Measurements from ENCODE around the gene CDK5. TPM values are rescaled to one million over a fixed set of nuclear protein-coding genes. Genes with fewer than 3 reads are reported as not detected.
"Not testable (repeated sequence)": the region's sequence is repeated elsewhere in the genome, so short reads cannot be mapped to it uniquely, and the experiment has no call there.

CDK5 gene
- total RNA-seq, 1 donor from 2014 or later: 47.9 TPM

- H3K9me3 Mint-ChIP-seq (ENCODE audit: unreplicated experiment): no peaks in the 10 kb centered on the region
Observed at GRCh38 chr7:151028948-151029501, 28.7 kb downstream of the CDK5 start.

GRCh38 chr7:151028131-151028947 lies 29.4 kb downstream of the CDK5 start, which contains the start of gene ABCB8:
ABCB8 (plus strand) TSS chr7:151028450; CDS start chr7:151028516, 66 bp downstream.
- Histone ChIP-seq H3K4me2 (ENCODE audit: low read length) (peak within 1 kb of the TSS; percentile 90), H3K27me3 (ENCODE audit: insufficient read depth, low read length) (peaks cover 2% of the 10 kb centered on the region), H3K4me3 (ENCODE audit: insufficient read depth, low read depth, low read length) (peak within 1 kb of the TSS; percentile 76), H4K20me1 (ENCODE audit: insufficient read depth, low read length) (no peaks in the 10 kb centered on the region), H3K9me3 (ENCODE audit: insufficient read depth, low read depth, low read length) (no peaks in the 10 kb centered on the region), H3K9ac (ENCODE audit: low read length) (peak within 1 kb of the TSS; percentile 84), H2AFZ (ENCODE audit: low read depth, low read length) (peak within 1 kb of the TSS; percentile 91), H3K4me1 (ENCODE audit: insufficient read depth, low read length) (peaks cover 6% of the 10 kb centered on the region), H3K79me2 (ENCODE audit: insufficient read depth, low read length) (peaks cover 17% of the 10 kb centered on the region), H3K36me3 (ENCODE audit: insufficient read depth, low read length) (no peaks in the 10 kb centered on the region), H3K27ac (ENCODE audit: low read depth, low read length) (peak within 1 kb of the TSS; percentile 74)
- peak; percentile 95 for DNase-seq (ENCODE audit: low read depth)
- peak within 1 kb of the TSS; percentile 94 for H3K4me3 Mint-ChIP-seq (ENCODE audit: unreplicated experiment)
- peaks cover 4% of the 10 kb centered on the region for H3K36me3 Mint-ChIP-seq (ENCODE audit: low read depth, unreplicated experiment)
- H3K4me1 Mint-ChIP-seq (ENCODE audit: low read depth, unreplicated experiment): peaks cover 20% of the 10 kb centered on the region
- H3K27ac Mint-ChIP-seq (ENCODE audit: unreplicated experiment): peak within 1 kb of the TSS; percentile 95
- H3K27me3 Mint-ChIP-seq (ENCODE audit: low read depth, unreplicated experiment): no peaks in the 10 kb centered on the region
- TF ChIP-seq CTCF (IDR thresholded peaks at IDR 0.05; ENCODE audit: insufficient read depth, low read depth, low read length): peak; percentile 20
- TF ChIP-seq EZH2 (IDR thresholded peaks at IDR 0.05; ENCODE audit: insufficient read depth, low read length): no peak
- no peak for FAIRE-seq
- no peaks in the 10 kb centered on the region for H3K9me3 Mint-ChIP-seq (ENCODE audit: unreplicated experiment)

More at GRCh38 chr7:151028948-151029501, 28.7 kb downstream of the CDK5 start:
- H3K79me2 ChIP-seq (ENCODE audit: insufficient read depth, low read length): peaks cover 17% of the 10 kb centered on the region
- peak overlapping the region; percentile 94 for H3K4me3 Mint-ChIP-seq (ENCODE audit: unreplicated experiment)
- peak overlapping the region; percentile 91 for H2AFZ ChIP-seq (ENCODE audit: low read depth, low read length)
- no peak for FAIRE-seq
- H3K4me3 ChIP-seq (ENCODE audit: insufficient read depth, low read depth, low read length): peak overlapping the region; percentile 76
- peaks cover 6% of the 10 kb centered on the region for H3K4me1 ChIP-seq (ENCODE audit: insufficient read depth, low read length)
- peaks cover 2% of the 10 kb centered on the region for H3K27me3 ChIP-seq (ENCODE audit: insufficient read depth, low read length)
- H3K36me3 ChIP-seq (ENCODE audit: insufficient read depth, low read length): no peaks in the 10 kb centered on the region
- peaks cover 4% of the 10 kb centered on the region for H3K36me3 Mint-ChIP-seq (ENCODE audit: low read depth, unreplicated experiment)
- no peak for DNase-seq (ENCODE audit: low read depth)
- peak overlapping the region; percentile 74 for H3K27ac ChIP-seq (ENCODE audit: low read depth, low read length)
- peak overlapping the region; percentile 95 for H3K27ac Mint-ChIP-seq (ENCODE audit: unreplicated experiment)
- peak overlapping the region; percentile 90 for H3K4me2 ChIP-seq (ENCODE audit: low read length)
- no peaks in the 10 kb centered on the region for H3K27me3 Mint-ChIP-seq (ENCODE audit: low read depth, unreplicated experiment)
- TF ChIP-seq CTCF (IDR thresholded peaks at IDR 0.05; ENCODE audit: insufficient read depth, low read depth, low read length): no peak
- no peak for TF ChIP-seq EZH2 (IDR thresholded peaks at IDR 0.05; ENCODE audit: insufficient read depth, low read length)
- H3K4me1 Mint-ChIP-seq (ENCODE audit: low read depth, unreplicated experiment): peaks cover 20% of the 10 kb centered on the region
- H3K9ac ChIP-seq (ENCODE audit: low read length): peak overlapping the region; percentile 84
- H4K20me1 ChIP-seq (ENCODE audit: insufficient read depth, low read length): no peaks in the 10 kb centered on the region
- no peaks in the 10 kb centered on the region for H3K9me3 ChIP-seq (ENCODE audit: insufficient read depth, low read depth, low read length)

GRCh38 chr7:151027728-151028130 lies 30.0 kb downstream of the CDK5 start:
- peak overlapping the region; percentile 90 for H3K4me2 ChIP-seq (ENCODE audit: low read length)
- peak overlapping the region; percentile 95 for H3K27ac Mint-ChIP-seq (ENCODE audit: unreplicated experiment)
- H3K27me3 ChIP-seq (ENCODE audit: insufficient read depth, low read length); H3K27me3 Mint-ChIP-seq (ENCODE audit: low read depth, unreplicated experiment); H4K20me1 ChIP-seq (ENCODE audit: insufficient read depth, low read length); H3K9me3 Mint-ChIP-seq (ENCODE audit: unreplicated experiment); FAIRE-seq; H3K36me3 ChIP-seq (ENCODE audit: insufficient read depth, low read length); H3K36me3 Mint-ChIP-seq (ENCODE audit: low read depth, unreplicated experiment); DNase-seq (ENCODE audit: low read depth); H3K4me1 ChIP-seq (ENCODE audit: insufficient read depth, low read length); H3K9me3 ChIP-seq (ENCODE audit: insufficient read depth, low read depth, low read length): not testable (repeated sequence)
- H3K4me3 ChIP-seq (ENCODE audit: insufficient read depth, low read depth, low read length): peak overlapping the region; percentile 76
- H3K9ac ChIP-seq (ENCODE audit: low read length): peak overlapping the region; percentile 84
- H3K79me2 ChIP-seq (ENCODE audit: insufficient read depth, low read length): peaks cover 17% of the 10 kb centered on the region
- H2AFZ ChIP-seq (ENCODE audit: low read depth, low read length): peak overlapping the region; percentile 81
- H3K4me3 Mint-ChIP-seq (ENCODE audit: unreplicated experiment): peak overlapping the region; percentile 94
- H3K27ac ChIP-seq (ENCODE audit: low read depth, low read length): peak overlapping the region; percentile 69
- H3K4me1 Mint-ChIP-seq (ENCODE audit: low read depth, unreplicated experiment): peaks cover 20% of the 10 kb centered on the region

- H3K27me3 Mint-ChIP-seq (ENCODE audit: low read depth, unreplicated experiment); DNase-seq (ENCODE audit: low read depth); H3K4me3 ChIP-seq (ENCODE audit: insufficient read depth, low read depth, low read length); H3K9me3 Mint-ChIP-seq (ENCODE audit: unreplicated experiment); H3K27ac ChIP-seq (ENCODE audit: low read depth, low read length); H3K9ac ChIP-seq (ENCODE audit: low read length); H3K36me3 ChIP-seq (ENCODE audit: insufficient read depth, low read length); FAIRE-seq; H3K27me3 ChIP-seq (ENCODE audit: insufficient read depth, low read length); H3K9me3 ChIP-seq (ENCODE audit: insufficient read depth, low read depth, low read length); H3K4me1 ChIP-seq (ENCODE audit: insufficient read depth, low read length); H3K36me3 Mint-ChIP-seq (ENCODE audit: low read depth, unreplicated experiment); H4K20me1 ChIP-seq (ENCODE audit: insufficient read depth, low read length): not testable (repeated sequence)
- H3K4me2 ChIP-seq (ENCODE audit: low read length): peak overlapping the region; percentile 90
- H3K4me3 Mint-ChIP-seq (ENCODE audit: unreplicated experiment): peak overlapping the region; percentile 94
- peak overlapping the region; percentile 95 for H3K27ac Mint-ChIP-seq (ENCODE audit: unreplicated experiment)
- peak overlapping the region; percentile 46 for H2AFZ ChIP-seq (ENCODE audit: low read depth, low read length)
- H3K4me1 Mint-ChIP-seq (ENCODE audit: low read depth, unreplicated experiment): peaks cover 20% of the 10 kb centered on the region
- peaks cover 17% of the 10 kb centered on the region for H3K79me2 ChIP-seq (ENCODE audit: insufficient read depth, low read length)
Observed at GRCh38 chr7:151026771-151027727, 30.6 kb downstream of the CDK5 start.
